CD4-positive, alpha-beta memory T cell (primary cell): Measurements from ENCODE around the gene SCP2. TPM values are rescaled to one million over a fixed set of nuclear protein-coding genes. Genes with fewer than 3 reads are reported as not detected.

Source experiments
- CTCF ChIA-PET: fragments of 350-600 bp; sonication (Branson Sonifier 250); formaldehyde crosslinking; loops from one replicate; lab custom pipeline; 2021; ENCODE audit warnings: inconsistent platforms; ENCODE audit not compliant: partially characterized antibody; lab: Charles Lee
- POLR2A ChIA-PET: fragments of 350-600 bp; sonication (Branson Sonifier 250); formaldehyde crosslinking; loops from one replicate; lab custom pipeline; 2021; ENCODE audit not compliant: partially characterized antibody; lab: Charles Lee
- DNase-seq, 5 donors: peaks; one replicate each; pipeline versions ENCODE4 v3.0.0 to v3.0.0-alpha.2; 2020 to 2022; ENCODE audit warnings: mixed read lengths in 1 of 5
- H3K27ac ChIP-seq: one replicate; pipeline ENCODE4 v1.7.0; 2013; ENCODE audit warnings: low read depth, low read length
- H3K27me3 ChIP-seq: 2 replicates; pipeline ENCODE4 v1.7.0; 2013; ENCODE audit warnings: mild to moderate bottlenecking, low read length, moderate library complexity; ENCODE audit not compliant: insufficient read depth
- H3K36me3 ChIP-seq: 2 replicates; pipeline ENCODE4 v1.7.0; 2013; ENCODE audit warnings: mild to moderate bottlenecking, low read length, moderate library complexity; ENCODE audit not compliant: insufficient read depth
- H3K4me1 ChIP-seq: 2 replicates; pipeline ENCODE4 v1.7.0; 2013; ENCODE audit warnings: mild to moderate bottlenecking, low read length, moderate library complexity; ENCODE audit not compliant: insufficient read depth
- H3K4me3 ChIP-seq, 2 donors: one replicate each; pipeline ENCODE4 v1.7.0; 2013; ENCODE audit warnings: low read length in 2 of 2, mild to moderate bottlenecking in 1 of 2
- H3K9me3 ChIP-seq, 2 donors: one replicate each; pipeline ENCODE4 v1.7.0; 2013; ENCODE audit warnings: low read length in 2 of 2, control low read depth in 1 of 2; ENCODE audit not compliant: control insufficient read depth in 1 of 2
- H3K27ac Mint-ChIP-seq, 7 donors: one replicate each; pipeline ENCODE4 v1.8.0; 2020 to 2021; ENCODE audit warnings: mixed read lengths in 7 of 7, mild to moderate bottlenecking in 6 of 7, inconsistent platforms in 3 of 7, moderate library complexity in 3 of 7
- H3K27me3 Mint-ChIP-seq, 2 donors: one replicate each; pipeline ENCODE4 v1.8.0; 2020 to 2021; ENCODE audit warnings: mixed read lengths in 2 of 2
- H3K36me3 Mint-ChIP-seq, 2 donors: one replicate each; pipeline ENCODE4 v1.8.0; 2020 to 2021; ENCODE audit warnings: mixed read lengths in 2 of 2, inconsistent platforms in 1 of 2, mild to moderate bottlenecking in 1 of 2
- H3K4me1 Mint-ChIP-seq, 4 donors: one replicate each; pipeline ENCODE4 v1.8.0; 2020 to 2021; ENCODE audit warnings: mixed read lengths in 4 of 4, mild to moderate bottlenecking in 1 of 4
- H3K4me3 Mint-ChIP-seq, 8 donors: one replicate each; pipeline ENCODE4 v1.8.0; 2020 to 2021; ENCODE audit warnings: mixed read lengths in 8 of 8, mild to moderate bottlenecking in 7 of 8, moderate library complexity in 6 of 8, inconsistent platforms in 3 of 8
- H3K9me3 Mint-ChIP-seq, 8 donors: one replicate each; pipeline ENCODE4 v1.8.0; 2020 to 2021; ENCODE audit warnings: mixed read lengths in 8 of 8, mild to moderate bottlenecking in 5 of 8, inconsistent platforms in 3 of 8, moderate library complexity in 1 of 8
- intact Hi-C: fragments of 100-400 bp; cut with micrococcal nuclease; formaldehyde crosslinking; loops from one replicate; pipeline ENCODE4 v1.15.1; 2023
- polyA plus RNA-seq, 2 donors: library from polyadenylated mRNA; unstranded; fragments of 300-500 nt; fragmentation: Illumina TruSeq; gene quantifications; one replicate each; pipeline ENCODE4 v1.2.3, GENCODE V29; 2021
- total RNA-seq, 2 experiments: library from RNA; stranded (reverse); gene quantifications; one replicate each; pipeline ENCODE4 v1.2.3, GENCODE V29; 2021

Gene SCP2
- total and polyA plus RNA-seq, 4 experiments from 2014 or later = 49.7 to 260 (median 98.8) TPM

- no peak overlapping the region for H3K4me3 ChIP-seq
- H3K4me1 ChIP-seq = no peaks in the 10 kb centered on the region
- no peaks in the 10 kb centered on the region for H3K27me3 Mint-ChIP-seq
- H3K27me3 ChIP-seq = no peaks in the 10 kb centered on the region
- H3K27ac Mint-ChIP-seq = peak overlapping the region in 1 of 7 donors; percentile 78
- no peaks in the 10 kb centered on the region for H3K9me3 Mint-ChIP-seq
- POLR2A ChIA-PET = no interaction called here
- H3K9me3 ChIP-seq = no peaks in the 10 kb centered on the region
- CTCF ChIA-PET = no interaction called here
- intact Hi-C loops = no loop called here
- H3K4me3 Mint-ChIP-seq = no peak overlapping the region
- peaks cover 22 to 24% of the 10 kb centered on the region in 2 donors for H3K36me3 Mint-ChIP-seq
- peaks cover 7% of the 10 kb centered on the region for H3K36me3 ChIP-seq
- no peak for DNase-seq
- no peaks in the 10 kb centered on the region for H3K4me1 Mint-ChIP-seq
- no peak overlapping the region for H3K27ac ChIP-seq
These were observed 25.7 kb upstream of the SCP2 start for GRCh38 chr1:52901384-52901783.

- H3K27ac ChIP-seq = no peak overlapping the region
- Mint-ChIP-seq H3K9me3 (no peaks in the 10 kb centered on the region), H3K27ac (no peak overlapping the region), H3K4me1 (no peaks in the 10 kb centered on the region), H3K4me3 (no peak overlapping the region), H3K36me3 (peaks cover 12 to 21% of the 10 kb centered on the region in 2 donors), H3K27me3 (no peaks in the 10 kb centered on the region)
- no peaks in the 10 kb centered on the region for H3K9me3 ChIP-seq
- H3K4me1 ChIP-seq = no peaks in the 10 kb centered on the region
- no peak for DNase-seq
- intact Hi-C loops = no loop called here
- no peaks in the 10 kb centered on the region for H3K27me3 ChIP-seq
- no peak overlapping the region for H3K4me3 ChIP-seq
- peaks cover 7% of the 10 kb centered on the region for H3K36me3 ChIP-seq
- ChIA-PET CTCF (interaction anchor here (0.6 to 2.3 kb wide), 3 partner anchors 13 to 18 kb away, joined by 3 to 5 read pairs (median 4); partner anchors contain the start of gene ECHDC2), POLR2A (no interaction called here)
These were observed 22.7 kb upstream of the SCP2 start for GRCh38 chr1:52904208-52904926.

GRCh38 chr1:52904927-52905698 lies 22.0 kb upstream of the SCP2 start:
- ChIA-PET POLR2A (no interaction called here), CTCF (interaction anchor here (1.2 to 2.3 kb wide), 3 partner anchors 14 to 275 kb away, joined by 3 to 7 read pairs (median 5); partner anchors contain the start of gene ECHDC2)
- peaks cover 18 to 28% of the 10 kb centered on the region in 2 donors for H3K36me3 Mint-ChIP-seq
- H3K4me3 ChIP-seq = no peak overlapping the region
- no peaks in the 10 kb centered on the region for H3K9me3 Mint-ChIP-seq
- peak overlapping the region in 1 of 7 donors; percentile 78 for H3K27ac Mint-ChIP-seq
- no peaks in the 10 kb centered on the region for H3K4me1 Mint-ChIP-seq
- no peaks in the 10 kb centered on the region for H3K27me3 ChIP-seq
- no peaks in the 10 kb centered on the region for H3K9me3 ChIP-seq
- H3K4me1 ChIP-seq = no peaks in the 10 kb centered on the region
- peaks cover 7% of the 10 kb centered on the region for H3K36me3 ChIP-seq
- no peaks in the 10 kb centered on the region for H3K27me3 Mint-ChIP-seq
- H3K4me3 Mint-ChIP-seq = no peak overlapping the region
- intact Hi-C loops = loop anchor here (5.0 kb wide), 1 partner anchor 277 kb away; no protein-coding TSS in a partner anchor
- DNase-seq = peak in 2 of 5 donors; percentile 24 to 34
- H3K27ac ChIP-seq = no peak overlapping the region

GRCh38 chr1:52906135-52906603 lies 20.9 kb upstream of the SCP2 start:
- ChIA-PET CTCF (interaction anchor here (1.2 to 2.3 kb wide), 3 partner anchors 13 to 274 kb away, joined by 3 to 7 read pairs (median 5); partner anchors contain the start of gene ECHDC2), POLR2A (no interaction called here)
- H3K36me3 ChIP-seq = peaks cover 7% of the 10 kb centered on the region
- H3K4me1 ChIP-seq = no peaks in the 10 kb centered on the region
- peaks cover 20 to 28% of the 10 kb centered on the region in 2 donors for H3K36me3 Mint-ChIP-seq
- intact Hi-C loops = loop anchor here (5.0 kb wide), 1 partner anchor 276 kb away; no protein-coding TSS in a partner anchor
- H3K27me3 ChIP-seq = no peaks in the 10 kb centered on the region
- no peaks in the 10 kb centered on the region for H3K9me3 ChIP-seq
- H3K4me3 Mint-ChIP-seq = no peak overlapping the region
- no peak overlapping the region for H3K4me3 ChIP-seq
- no peaks in the 10 kb centered on the region for H3K27me3 Mint-ChIP-seq
- no peak overlapping the region for H3K27ac ChIP-seq
- no peak overlapping the region for H3K27ac Mint-ChIP-seq
- DNase-seq = no peak
- H3K9me3 Mint-ChIP-seq = no peaks in the 10 kb centered on the region
- H3K4me1 Mint-ChIP-seq = no peaks in the 10 kb centered on the region

- no peak overlapping the region for H3K27ac Mint-ChIP-seq
- no peaks in the 10 kb centered on the region for H3K27me3 Mint-ChIP-seq
- H3K9me3 Mint-ChIP-seq = no peaks in the 10 kb centered on the region
- Histone ChIP-seq H3K36me3 (peaks cover 7% of the 10 kb centered on the region), H3K27me3 (no peaks in the 10 kb centered on the region), H3K4me3 (no peak overlapping the region), H3K4me1 (no peaks in the 10 kb centered on the region), H3K9me3 (no peaks in the 10 kb centered on the region), H3K27ac (no peak overlapping the region)
- ChIA-PET CTCF (no interaction called here), POLR2A (no interaction called here)
- DNase-seq = no peak
- H3K36me3 Mint-ChIP-seq = peaks cover 19 to 28% of the 10 kb centered on the region in 2 donors
- H3K4me3 Mint-ChIP-seq = no peak overlapping the region
- no peaks in the 10 kb centered on the region for H3K4me1 Mint-ChIP-seq
- intact Hi-C loops = loop anchor here (5.0 kb wide), 1 partner anchor 275 kb away; no protein-coding TSS in a partner anchor
These were observed 19.8 kb upstream of the SCP2 start for GRCh38 chr1:52907068-52907811.

GRCh38 chr1:52907812-52908153 lies 19.3 kb upstream of the SCP2 start:
- no peaks in the 10 kb centered on the region for H3K27me3 Mint-ChIP-seq
- Histone ChIP-seq H3K9me3 (no peaks in the 10 kb centered on the region), H3K27ac (no peak overlapping the region), H3K27me3 (no peaks in the 10 kb centered on the region), H3K36me3 (peaks cover 7% of the 10 kb centered on the region), H3K4me3 (no peak overlapping the region), H3K4me1 (no peaks in the 10 kb centered on the region)
- H3K9me3 Mint-ChIP-seq = no peaks in the 10 kb centered on the region
- intact Hi-C loops = loop anchor here (5.0 kb wide), 1 partner anchor 275 kb away; no protein-coding TSS in a partner anchor
- no peak for DNase-seq
- peak overlapping the region in 1 of 8 donors; percentile 36 for H3K4me3 Mint-ChIP-seq
- CTCF ChIA-PET = no interaction called here
- H3K4me1 Mint-ChIP-seq = no peaks in the 10 kb centered on the region
- no peak overlapping the region for H3K27ac Mint-ChIP-seq
- peaks cover 19 to 28% of the 10 kb centered on the region in 2 donors for H3K36me3 Mint-ChIP-seq
- POLR2A ChIA-PET = no interaction called here
